ENCODE measurements around the gene FGD3.

- TF ChIP-seq CTCF (IDR thresholded peaks at IDR 0.05) (no peak), POLR2A (IDR thresholded peaks at IDR 0.05; ENCODE audit: low read length) (no peak), ZNF302 (CRISPR knock-in tag; IDR thresholded peaks at IDR 0.05) (no peak), MYC (IDR thresholded peaks at IDR 0.05; ENCODE audit: borderline replicate concordance, low read length) (no peak), HMGXB4 (CRISPR knock-in tag; IDR thresholded peaks at IDR 0.05; ENCODE audit: borderline replicate concordance) (no peak), RAD21 (conservative IDR thresholded peaks at IDR 0.05 in 1 of 2, IDR thresholded peaks at IDR 0.05 in 1 of 2) (no peak), MAX (IDR thresholded peaks at IDR 0.05) (no peak), ZFP36 (IDR thresholded peaks at IDR 0.05; ENCODE audit: borderline replicate concordance, partially characterized antibody) (no peak)
These were observed 92.7 kb downstream of the FGD3 start for GRCh38 chr9:93039976-93040375.

Measured in A549 (cell line).